ENCODE results near the gene PCID2.

The PCID2 gene

GRCh38 chr13:113187263-113187669 lies 21.2 kb downstream of the PCID2 start:
- H3K79me2 ChIP-seq (ENCODE audit: insufficient read depth, low read length) = no peaks in the 10 kb centered on the region
- H3K4me3 ChIP-seq (ENCODE audit: low read depth, low read length, poor library complexity, severe bottlenecking) = no peak overlapping the region
- no peaks in the 10 kb centered on the region for H4K20me1 ChIP-seq (ENCODE audit: insufficient read depth, low read length)
- no peaks in the 10 kb centered on the region for H3K27me3 ChIP-seq (ENCODE audit: insufficient read depth, low read length)
- H3K9ac ChIP-seq (ENCODE audit: low read length) = no peak overlapping the region
- no peaks in the 10 kb centered on the region for H3K9me2 ChIP-seq (ENCODE audit: low read depth, low read length)
- TF ChIP-seq CTCF (IDR thresholded peaks at IDR 0.05; ENCODE audit: low read length) (no peak), EZH2 (IDR thresholded peaks at IDR 0.05; ENCODE audit: borderline replicate concordance, low read length) (no peak)
- H3K36me3 ChIP-seq (ENCODE audit: insufficient read depth, low read length) = peaks cover 90% of the 10 kb centered on the region
- H3F3A ChIP-seq (ENCODE audit: insufficient read depth, low read length) = no peaks in the 10 kb centered on the region
- no peak overlapping the region for H3K4me2 ChIP-seq (ENCODE audit: low read length)
- no peaks in the 10 kb centered on the region for H3K4me1 ChIP-seq (ENCODE audit: insufficient read depth, low read length, severe bottlenecking)
- H3K27ac ChIP-seq (ENCODE audit: low read depth, low read length, poor library complexity, severe bottlenecking) = no peak overlapping the region
- no peak overlapping the region for H2AFZ ChIP-seq (ENCODE audit: low read length)
- no peaks in the 10 kb centered on the region for H3K9me3 ChIP-seq (ENCODE audit: low read length)

GRCh38 chr13:113186061-113186900 lies 22.2 kb downstream of the PCID2 start:
- Histone ChIP-seq H3K9me3 (ENCODE audit: low read length) (no peaks in the 10 kb centered on the region), H3K4me3 (ENCODE audit: low read depth, low read length, poor library complexity, severe bottlenecking) (no peak overlapping the region), H3F3A (ENCODE audit: insufficient read depth, low read length) (no peaks in the 10 kb centered on the region), H3K79me2 (ENCODE audit: insufficient read depth, low read length) (no peaks in the 10 kb centered on the region), H3K4me2 (ENCODE audit: low read length) (no peak overlapping the region), H3K27ac (ENCODE audit: low read depth, low read length, poor library complexity, severe bottlenecking) (no peak overlapping the region), H3K4me1 (ENCODE audit: insufficient read depth, low read length, severe bottlenecking) (no peaks in the 10 kb centered on the region), H3K27me3 (ENCODE audit: insufficient read depth, low read length) (no peaks in the 10 kb centered on the region), H3K9ac (ENCODE audit: low read length) (no peak overlapping the region), H3K9me2 (ENCODE audit: low read depth, low read length) (no peaks in the 10 kb centered on the region), H2AFZ (ENCODE audit: low read length) (no peak overlapping the region), H4K20me1 (ENCODE audit: insufficient read depth, low read length) (no peaks in the 10 kb centered on the region), H3K36me3 (ENCODE audit: insufficient read depth, low read length) (peaks cover 90% of the 10 kb centered on the region)
- no peak for TF ChIP-seq CTCF (IDR thresholded peaks at IDR 0.05; ENCODE audit: low read length)
- TF ChIP-seq EZH2 (IDR thresholded peaks at IDR 0.05; ENCODE audit: borderline replicate concordance, low read length) = no peak

- H3K4me3 ChIP-seq (ENCODE audit: low read depth, low read length, poor library complexity, severe bottlenecking) = no peak overlapping the region
- no peaks in the 10 kb centered on the region for H3K79me2 ChIP-seq (ENCODE audit: insufficient read depth, low read length)
- H3K9me2 ChIP-seq (ENCODE audit: low read depth, low read length) = no peaks in the 10 kb centered on the region
- no peak overlapping the region for H3K4me2 ChIP-seq (ENCODE audit: low read length)
- H3K4me1 ChIP-seq (ENCODE audit: insufficient read depth, low read length, severe bottlenecking) = no peaks in the 10 kb centered on the region
- TF ChIP-seq EZH2 (IDR thresholded peaks at IDR 0.05; ENCODE audit: borderline replicate concordance, low read length) = no peak
- no peak for TF ChIP-seq CTCF (IDR thresholded peaks at IDR 0.05; ENCODE audit: low read length)
- no peak overlapping the region for H3K27ac ChIP-seq (ENCODE audit: low read depth, low read length, poor library complexity, severe bottlenecking)
- no peaks in the 10 kb centered on the region for H3K9me3 ChIP-seq (ENCODE audit: low read length)
- no peaks in the 10 kb centered on the region for H4K20me1 ChIP-seq (ENCODE audit: insufficient read depth, low read length)
- no peaks in the 10 kb centered on the region for H3K27me3 ChIP-seq (ENCODE audit: insufficient read depth, low read length)
- H3K36me3 ChIP-seq (ENCODE audit: insufficient read depth, low read length) = peaks cover 92% of the 10 kb centered on the region
- H3F3A ChIP-seq (ENCODE audit: insufficient read depth, low read length) = no peaks in the 10 kb centered on the region
- no peak overlapping the region for H3K9ac ChIP-seq (ENCODE audit: low read length)
- H2AFZ ChIP-seq (ENCODE audit: low read length) = no peak overlapping the region
Measured at GRCh38 chr13:113184568-113185440, 23.7 kb downstream of the PCID2 start.

All from OCI-LY1 (cell line).